H54 (cell line): ENCODE data around the gene TCEAL8.
"Not testable (repeated sequence)": the region's sequence is repeated elsewhere in the genome, so short reads cannot be mapped to it uniquely, and the experiment has no call there.

Experiments
- DNase-seq: peaks from one replicate; pipeline ENCODE4 v3.0.0; 2011; ENCODE audit warnings: low spot score, mixed read lengths; ENCODE audit not compliant: insufficient read length
- FAIRE-seq: peaks from 3 replicates; lab custom pipeline; 2011; peaks lifted over from hg19 to GRCh38; lab: Jason Lieb, UNC
- POLR2A ChIP-seq: IDR thresholded peaks from 2 replicates; pipeline ENCODE4 v1.6.1; 2011; ENCODE audit warnings: low read depth, mild to moderate bottlenecking, low read length

Gene TCEAL8

GRCh38 chrX:103236296-103236695 lies 18.7 kb downstream of the TCEAL8 start:
- TF ChIP-seq POLR2A: no peak
- no peak for FAIRE-seq
- no peak for DNase-seq

- not testable (repeated sequence) for FAIRE-seq, DNase-seq
Observed at GRCh38 chrX:103235608-103236007, 19.3 kb downstream of the TCEAL8 start.

- no peak for FAIRE-seq
- no peak for TF ChIP-seq POLR2A
- no peak for DNase-seq
Observed at GRCh38 chrX:103234869-103235268, 20.1 kb downstream of the TCEAL8 start.

GRCh38 chrX:103233263-103233662 lies 21.7 kb downstream of the TCEAL8 start:
- TF ChIP-seq POLR2A: no peak
- DNase-seq: no peak
- FAIRE-seq: no peak

GRCh38 chrX:103225918-103226317 lies 29.0 kb downstream of the TCEAL8 start:
- not testable (repeated sequence) for DNase-seq, FAIRE-seq

DNA sequence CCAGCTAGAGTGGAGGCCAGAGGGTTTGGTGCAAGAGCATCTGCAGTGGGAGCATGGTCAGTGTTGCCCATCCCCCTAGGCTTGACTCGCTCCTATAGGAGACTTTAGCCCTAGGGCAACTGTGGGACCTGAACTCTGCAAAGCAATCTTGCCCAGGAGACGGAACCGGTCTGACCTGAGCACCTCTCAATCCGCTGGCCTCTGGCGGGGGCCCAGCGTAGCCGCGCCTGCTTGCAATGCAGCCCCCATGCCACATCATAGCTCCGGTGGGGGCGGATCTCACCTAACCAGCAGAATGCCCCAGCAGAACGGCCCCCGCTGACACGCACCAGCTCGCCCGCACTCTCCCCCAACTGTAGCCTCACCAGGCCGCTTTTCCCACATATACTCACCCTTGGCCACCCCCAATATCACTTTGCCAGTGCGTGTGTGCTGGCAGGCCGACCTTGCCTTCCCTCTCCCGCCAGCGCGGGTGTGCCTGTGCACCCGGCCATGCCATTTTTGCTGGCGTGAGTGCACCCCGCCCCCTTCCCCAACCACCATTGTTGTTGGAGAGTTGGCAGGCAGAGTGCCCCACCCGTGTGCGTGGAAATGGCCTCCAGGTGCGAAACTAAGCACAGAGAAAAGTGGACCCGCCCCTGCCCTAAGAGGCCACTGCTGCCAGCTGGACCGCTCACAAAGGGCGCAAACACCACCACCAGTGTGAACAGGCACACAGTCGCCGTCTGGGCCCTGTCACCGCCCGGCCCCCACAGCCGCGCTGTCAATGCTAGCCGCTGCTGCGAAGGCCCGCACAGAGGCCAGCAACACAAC lies 34.2 kb downstream of the TCEAL8 start:
- FAIRE-seq (no peak), DNase-seq (no peak)
- no peak for TF ChIP-seq POLR2A

DNA sequence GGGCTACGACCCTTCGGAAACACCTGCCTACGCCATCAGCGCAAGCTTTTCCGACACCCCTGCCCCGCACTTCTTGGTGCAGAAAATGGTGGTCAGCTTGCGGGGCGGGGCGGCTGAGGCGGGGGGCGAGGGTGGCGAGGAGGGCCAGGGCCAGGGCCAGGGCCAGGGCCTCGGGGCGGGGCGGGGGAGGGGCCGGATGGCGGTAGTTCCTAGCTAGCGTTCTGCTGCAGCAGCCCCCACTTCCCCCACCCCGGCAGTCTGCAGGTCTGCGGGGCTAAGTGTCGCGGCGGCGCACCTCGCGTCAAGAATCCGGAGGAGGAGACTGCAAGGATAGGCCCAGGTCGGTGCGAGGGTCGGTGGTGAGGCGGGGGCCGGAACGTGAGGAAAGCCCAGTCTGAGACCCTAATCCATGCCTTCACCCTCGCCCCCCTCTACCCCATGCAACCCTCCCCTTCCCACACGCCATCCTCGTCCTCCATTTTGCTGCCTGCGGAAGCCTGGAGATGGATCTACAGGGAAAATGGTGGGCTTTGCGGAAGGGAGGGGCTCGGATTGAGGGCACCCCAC lies 39.4 kb downstream of the TCEAL8 start:
- DNase-seq: no peak
- no peak for FAIRE-seq
- no peak for TF ChIP-seq POLR2A

GRCh38 chrX:103214870-103215424 lies 40.0 kb downstream of the TCEAL8 start, which contains the start of gene BEX4:
Gene BEX4 (plus strand): TSS chrX:103215108. CDS start chrX:103216154, 1,046 bp downstream.
- DNase-seq (no peak), FAIRE-seq (no peak)
- TF ChIP-seq POLR2A: no peak

- FAIRE-seq: no peak
- no peak for TF ChIP-seq POLR2A
- DNase-seq: no peak
Observed at GRCh38 chrX:103212749-103213457, 42.1 kb downstream of the TCEAL8 start.

GRCh38 chrX:103211012-103211715 lies 43.8 kb downstream of the TCEAL8 start:
- no peak for TF ChIP-seq POLR2A
- DNase-seq: no peak
- FAIRE-seq: no peak

DNA sequence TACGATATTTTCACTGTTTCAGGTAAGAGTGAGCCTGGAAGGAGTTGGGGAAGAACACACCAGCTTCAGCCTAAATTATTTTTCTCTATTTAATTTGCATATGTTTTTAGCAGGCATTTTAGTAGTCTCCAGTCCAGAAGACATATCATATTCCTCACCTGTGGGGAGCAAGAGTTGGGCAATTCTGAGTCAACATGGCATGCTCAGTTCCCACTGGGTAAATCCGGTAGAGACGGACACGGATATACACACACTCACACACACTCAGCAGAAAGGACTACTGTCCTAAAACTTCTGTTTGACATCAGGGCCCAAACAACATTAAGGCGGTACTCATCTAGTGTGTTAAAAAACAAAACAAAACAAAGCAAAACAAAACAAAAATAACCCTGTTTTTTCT lies 44.9 kb downstream of the TCEAL8 start:
- no peak for TF ChIP-seq POLR2A
- DNase-seq (no peak), FAIRE-seq (no peak)
